Fibroblast of mammary gland (primary cell): ENCODE results near the gene MMP7.

Source experiments
- DNase-seq: peaks from one replicate; pipeline ENCODE4 v3.0.0-alpha.2; 2010; ENCODE audit warnings: low read depth
- H3K4me3 ChIP-seq: 2 replicates; pipeline ENCODE4 v1.5.1; 2011; ENCODE audit warnings: low read depth, mild to moderate bottlenecking, low read length, moderate library complexity; ENCODE audit not compliant: control insufficient read depth
- TF ChIP-seq, protein P1 (sequence below): conservative IDR thresholded peaks from 2 replicates; pipeline ENCODE4 v1.5.1; 2011; ENCODE audit warnings: low read depth, low read length, inconsistent platforms; ENCODE audit not compliant: control insufficient read depth, insufficient read depth

The MMP7 gene, protein sequence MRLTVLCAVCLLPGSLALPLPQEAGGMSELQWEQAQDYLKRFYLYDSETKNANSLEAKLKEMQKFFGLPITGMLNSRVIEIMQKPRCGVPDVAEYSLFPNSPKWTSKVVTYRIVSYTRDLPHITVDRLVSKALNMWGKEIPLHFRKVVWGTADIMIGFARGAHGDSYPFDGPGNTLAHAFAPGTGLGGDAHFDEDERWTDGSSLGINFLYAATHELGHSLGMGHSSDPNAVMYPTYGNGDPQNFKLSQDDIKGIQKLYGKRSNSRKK

DNA sequence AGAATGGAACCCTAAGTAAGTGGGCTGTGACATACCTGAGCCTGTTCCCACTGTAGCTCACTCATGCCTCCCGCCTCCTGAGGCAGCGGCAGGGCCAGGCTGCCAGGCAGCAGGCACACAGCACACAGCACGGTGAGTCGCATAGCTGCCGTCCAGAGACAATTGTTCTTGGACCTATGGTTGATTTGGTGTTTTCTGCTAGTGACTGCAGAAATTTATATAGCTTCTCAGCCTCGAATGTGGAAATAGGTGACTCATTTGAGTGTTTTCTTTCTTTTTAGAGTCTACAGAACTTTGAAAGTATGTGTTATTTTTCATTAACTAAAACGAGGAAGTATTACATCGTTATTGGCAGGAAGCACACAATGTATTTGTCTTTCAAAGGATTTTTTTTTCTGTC lies at the start of gene MMP7:
TSS of gene MMP7 (minus strand) at position 190 of the 400 bp plus-strand sequence. CDS start at position 143, 47 bp downstream.
- H3K4me3 ChIP-seq, result no peak within 1 kb of the TSS
- peak; percentile 72 for DNase-seq
- TF ChIP-seq, protein P1, sequence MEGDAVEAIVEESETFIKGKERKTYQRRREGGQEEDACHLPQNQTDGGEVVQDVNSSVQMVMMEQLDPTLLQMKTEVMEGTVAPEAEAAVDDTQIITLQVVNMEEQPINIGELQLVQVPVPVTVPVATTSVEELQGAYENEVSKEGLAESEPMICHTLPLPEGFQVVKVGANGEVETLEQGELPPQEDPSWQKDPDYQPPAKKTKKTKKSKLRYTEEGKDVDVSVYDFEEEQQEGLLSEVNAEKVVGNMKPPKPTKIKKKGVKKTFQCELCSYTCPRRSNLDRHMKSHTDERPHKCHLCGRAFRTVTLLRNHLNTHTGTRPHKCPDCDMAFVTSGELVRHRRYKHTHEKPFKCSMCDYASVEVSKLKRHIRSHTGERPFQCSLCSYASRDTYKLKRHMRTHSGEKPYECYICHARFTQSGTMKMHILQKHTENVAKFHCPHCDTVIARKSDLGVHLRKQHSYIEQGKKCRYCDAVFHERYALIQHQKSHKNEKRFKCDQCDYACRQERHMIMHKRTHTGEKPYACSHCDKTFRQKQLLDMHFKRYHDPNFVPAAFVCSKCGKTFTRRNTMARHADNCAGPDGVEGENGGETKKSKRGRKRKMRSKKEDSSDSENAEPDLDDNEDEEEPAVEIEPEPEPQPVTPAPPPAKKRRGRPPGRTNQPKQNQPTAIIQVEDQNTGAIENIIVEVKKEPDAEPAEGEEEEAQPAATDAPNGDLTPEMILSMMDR, result no peak

- TF ChIP-seq, protein P1, result no peak
- DNase-seq, result no peak
- no peak overlapping the region for H3K4me3 ChIP-seq
Measured at GRCh38 chr11:102577723-102578122, 47.2 kb upstream of the MMP7 start.

GRCh38 chr11:102577182-102577581 lies 46.6 kb upstream of the MMP7 start:
- peak; percentile 54 for DNase-seq
- H3K4me3 ChIP-seq, result no peak overlapping the region
- TF ChIP-seq, protein P1, result no peak

- no peak for DNase-seq
- H3K4me3 ChIP-seq, result no peak overlapping the region
- TF ChIP-seq, protein P1, result no peak
Measured at GRCh38 chr11:102576350-102576749, 45.8 kb upstream of the MMP7 start.

DNA sequence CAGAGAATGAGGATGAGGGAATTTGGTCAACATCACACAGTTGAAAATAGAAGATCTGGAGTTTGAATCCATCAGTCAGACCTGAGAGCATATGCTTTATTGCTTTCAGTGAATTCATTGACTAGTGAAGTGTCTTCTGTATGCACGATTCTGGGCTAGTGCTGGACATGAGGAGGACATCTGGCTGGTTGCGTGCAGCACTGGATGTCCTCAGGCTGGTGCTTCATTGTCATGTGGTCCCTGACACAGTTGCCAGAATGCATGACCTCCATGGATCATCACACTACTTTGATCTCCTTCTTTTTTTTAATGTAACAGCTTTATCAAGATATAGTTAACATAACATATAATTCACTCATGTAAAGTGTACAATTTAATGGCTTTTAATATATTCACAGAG lies 44.5 kb upstream of the MMP7 start:
- TF ChIP-seq, protein P1, result no peak
- DNase-seq, result no peak

GRCh38 chr11:102573851-102574250 lies 43.3 kb upstream of the MMP7 start:
- no peak overlapping the region for H3K4me3 ChIP-seq
- TF ChIP-seq, protein P1, result no peak
- DNase-seq, result peak; percentile 42

More for the DNA sequence above, 44.5 kb upstream of the MMP7 start:
- no peak overlapping the region for H3K4me3 ChIP-seq
